GM18507 (cell line): ENCODE measurements around the gene PM20D1.
A peak's percentile ranks its signal among the peaks of the same experiment; 100 is the strongest.

ENCODE experiments used
- DNase-seq: peaks from one replicate; pipeline ENCODE4 v3.0.0; 2011; ENCODE audit warnings: low read depth; ENCODE audit not compliant: insufficient read length; ENCODE audit errors: extremely low spot score
- FAIRE-seq: peaks from 2 replicates; lab custom pipeline; 2011; peaks lifted over from hg19 to GRCh38; lab: Jason Lieb, UNC

Gene PM20D1

DNA sequence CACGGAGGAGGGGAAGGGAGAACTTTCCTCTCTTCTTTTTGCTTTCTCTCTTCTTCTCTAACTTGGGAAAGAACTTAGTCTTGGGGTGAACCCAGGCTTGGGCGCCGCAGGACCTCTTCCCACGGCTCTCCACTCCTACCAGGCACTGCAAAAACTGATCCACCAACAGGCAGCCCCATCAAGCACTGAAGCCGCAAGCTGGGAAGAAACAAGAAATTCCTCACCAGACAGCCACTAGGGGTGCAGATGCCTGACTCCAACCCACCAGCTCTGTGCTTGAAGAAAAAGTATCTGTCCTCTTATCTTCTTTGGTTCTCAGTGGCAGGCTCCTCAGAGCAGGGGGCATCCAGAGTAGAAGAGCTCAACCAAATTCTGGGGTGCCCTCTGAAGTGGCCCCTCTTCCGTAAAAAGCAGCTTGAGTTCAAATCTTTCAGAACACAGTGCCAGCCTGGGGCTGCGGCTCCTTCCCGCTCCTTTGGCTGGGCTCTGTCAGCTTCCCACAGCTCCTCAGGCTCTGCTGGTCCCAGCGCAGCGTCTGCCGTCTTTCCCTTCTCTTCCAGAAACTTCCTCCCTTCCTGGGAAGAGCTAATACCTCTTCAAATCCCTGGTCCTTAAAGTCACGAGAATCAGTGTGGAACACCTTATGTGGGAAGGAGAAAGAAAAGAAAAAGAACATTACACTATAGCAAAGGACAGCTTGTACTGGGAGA lies 39.3 kb downstream of the PM20D1 start:
- FAIRE-seq = no peak
- DNase-seq = no peak

DNA sequence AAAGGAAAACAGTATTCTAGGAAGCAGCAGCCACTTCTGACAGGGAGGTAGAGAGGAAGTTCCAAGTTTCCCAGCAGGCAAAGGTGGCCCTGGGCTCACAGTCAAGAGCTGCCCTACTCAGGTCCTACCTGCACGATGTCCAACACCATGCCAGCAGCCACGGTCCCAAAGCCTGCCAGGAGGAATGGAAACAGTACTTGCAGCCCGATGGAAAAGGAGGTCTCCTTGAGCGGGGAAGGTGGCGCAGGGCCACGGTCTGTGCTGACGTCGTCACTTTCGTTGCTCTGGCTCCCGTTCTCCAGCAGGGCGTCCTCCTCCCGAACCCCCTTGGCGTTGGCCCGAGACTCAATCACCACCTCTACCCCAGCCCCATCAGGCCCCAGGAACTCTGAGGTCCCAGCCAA lies 40.0 kb downstream of the PM20D1 start:
- FAIRE-seq = no peak
- no peak for DNase-seq

DNA sequence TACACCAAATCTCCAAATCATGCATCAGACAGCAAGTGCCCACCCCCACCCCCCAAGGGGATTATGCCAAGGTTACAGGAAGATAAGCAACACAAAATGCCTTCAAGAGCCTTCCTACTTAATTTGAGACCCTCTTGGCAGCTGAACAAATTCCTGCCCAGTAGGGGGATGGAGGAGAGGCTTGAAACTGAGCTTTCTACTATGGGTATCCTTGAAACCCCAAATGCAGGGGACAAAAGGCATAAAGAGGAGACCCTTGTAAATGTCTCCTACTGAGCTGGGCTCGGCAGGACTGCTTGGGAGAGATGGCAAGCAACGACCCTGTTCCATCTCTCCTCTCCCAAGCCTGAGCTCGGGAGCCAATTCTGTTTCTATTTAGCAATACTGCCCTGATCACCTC lies 40.5 kb downstream of the PM20D1 start:
- DNase-seq (no peak), FAIRE-seq (no peak)

DNA sequence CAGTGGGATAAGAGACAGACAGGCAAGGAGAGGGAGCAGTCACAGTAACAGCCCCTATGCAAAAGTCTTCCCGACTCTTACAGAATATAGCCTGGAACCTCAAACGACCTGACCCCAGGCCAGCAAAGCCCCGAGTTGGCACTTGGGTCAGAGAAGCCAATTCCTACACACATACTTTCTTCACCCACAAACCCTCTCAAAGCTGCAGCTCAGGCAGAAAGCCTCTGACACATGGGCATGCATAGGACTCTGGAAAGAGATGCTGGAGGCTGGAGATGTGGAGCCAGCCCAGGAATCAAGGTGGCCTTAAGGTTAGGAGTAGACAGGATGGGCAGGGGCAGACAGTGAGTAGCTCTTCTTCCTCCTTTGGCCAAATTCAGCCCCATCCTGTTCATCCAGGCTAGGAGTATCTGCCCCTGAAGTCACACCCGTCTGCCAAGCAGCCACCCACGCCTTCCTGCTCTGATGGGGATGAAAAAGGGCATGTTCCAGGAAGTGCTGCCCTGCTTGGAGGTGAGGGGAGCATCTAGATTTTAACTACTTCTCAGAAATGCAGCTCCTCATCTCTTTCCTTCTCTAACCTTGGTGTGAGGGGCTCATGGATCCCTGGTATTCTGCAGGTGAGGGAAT lies 44.7 kb downstream of the PM20D1 start:
- DNase-seq (no peak), FAIRE-seq (peak; percentile 60)

DNA sequence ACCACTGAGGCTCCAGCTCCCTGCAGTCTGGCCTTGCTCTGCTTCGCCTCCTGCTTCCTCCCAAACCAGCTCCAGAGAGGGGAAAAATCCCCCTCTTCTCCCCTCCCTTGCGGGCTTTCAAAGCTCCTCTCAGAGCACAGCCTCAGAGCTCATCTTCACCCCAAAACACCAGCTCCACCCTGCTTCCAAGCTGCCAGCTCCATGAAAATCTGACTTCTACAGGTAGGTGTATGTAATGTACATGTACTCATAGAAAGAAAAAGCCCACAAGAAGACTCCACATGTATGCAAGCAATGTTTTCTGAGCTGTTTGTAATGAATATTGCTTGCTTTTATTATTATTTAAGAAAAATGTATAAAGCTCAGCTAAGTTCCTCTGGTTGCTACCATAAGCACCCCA lies 45.3 kb downstream of the PM20D1 start:
- DNase-seq = no peak
- no peak for FAIRE-seq

DNA sequence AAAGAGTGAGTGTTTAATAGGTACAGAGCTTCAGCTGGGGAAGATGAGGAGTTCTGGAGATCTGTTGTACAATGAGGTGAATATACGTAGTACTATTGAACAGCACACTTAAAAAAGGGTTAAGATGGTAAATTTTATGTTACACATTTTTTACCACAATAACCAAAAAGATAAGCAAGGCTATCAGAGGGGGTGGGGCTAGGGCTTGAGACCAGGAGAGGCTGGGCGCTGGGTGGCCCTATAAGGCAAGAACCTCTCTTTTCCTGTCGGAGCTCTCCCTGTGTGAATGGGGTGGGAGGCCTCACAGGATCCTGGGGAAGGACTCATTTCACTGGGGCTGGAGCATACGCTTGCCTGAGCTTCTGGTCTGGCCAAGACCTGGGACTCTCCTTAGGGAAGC lies 45.9 kb downstream of the PM20D1 start:
- FAIRE-seq = no peak
- no peak for DNase-seq

DNA sequence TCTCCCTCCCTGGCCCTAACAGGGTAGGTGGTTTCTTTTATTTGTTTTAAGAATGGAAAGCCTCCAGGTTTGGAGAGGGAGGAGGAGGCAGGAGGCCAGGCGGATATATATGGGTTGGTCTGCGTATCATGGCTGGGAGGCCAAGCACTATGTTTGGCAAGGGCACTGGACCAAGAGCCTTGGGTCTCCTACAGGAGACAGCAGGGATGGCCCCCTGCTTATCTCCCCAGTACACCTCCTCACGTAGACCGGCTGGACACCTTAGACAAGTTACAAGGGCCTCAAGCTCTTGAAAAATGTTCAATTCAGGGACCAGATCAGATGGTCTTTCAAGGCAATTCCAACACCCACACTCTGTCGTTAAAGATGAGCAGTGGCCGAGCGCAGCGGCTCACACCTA lies 47.9 kb downstream of the PM20D1 start:
- FAIRE-seq = no peak
- DNase-seq = no peak

DNA sequence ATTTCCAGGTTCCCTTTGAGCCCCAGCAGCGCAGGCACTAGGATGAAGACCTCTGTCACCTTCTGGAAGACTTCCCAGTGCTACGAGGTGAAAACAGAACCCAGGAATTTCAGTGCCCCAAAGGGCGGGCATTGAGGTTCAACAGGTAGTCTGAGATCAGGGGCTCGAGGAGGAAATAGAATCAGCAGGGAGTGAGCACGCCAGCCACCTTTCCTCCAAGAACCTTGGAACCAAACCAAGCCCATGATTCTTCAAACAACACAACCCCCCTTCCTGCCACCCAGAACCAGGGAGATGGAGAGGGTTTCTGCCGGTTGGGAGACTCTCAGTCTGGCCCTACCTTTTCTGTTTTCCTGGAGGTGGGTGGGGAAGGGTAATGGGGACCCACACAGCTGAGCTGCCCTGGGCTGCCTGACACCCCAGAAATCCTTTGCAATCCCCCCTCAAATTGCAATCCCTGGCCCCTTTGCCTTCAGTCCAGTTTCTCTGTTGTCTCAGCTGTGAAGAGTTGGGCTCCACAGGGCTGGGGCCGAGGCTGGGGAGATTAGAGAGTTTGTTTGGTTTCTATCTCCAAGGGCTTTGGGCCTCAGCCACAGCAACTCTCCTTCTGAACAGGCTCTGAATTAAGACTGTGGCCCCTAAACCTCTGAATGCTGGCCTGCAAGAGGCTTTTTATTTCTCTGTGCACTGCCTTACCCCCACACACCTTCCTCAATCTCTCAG lies 48.8 kb downstream of the PM20D1 start:
- no peak for DNase-seq

DNA sequence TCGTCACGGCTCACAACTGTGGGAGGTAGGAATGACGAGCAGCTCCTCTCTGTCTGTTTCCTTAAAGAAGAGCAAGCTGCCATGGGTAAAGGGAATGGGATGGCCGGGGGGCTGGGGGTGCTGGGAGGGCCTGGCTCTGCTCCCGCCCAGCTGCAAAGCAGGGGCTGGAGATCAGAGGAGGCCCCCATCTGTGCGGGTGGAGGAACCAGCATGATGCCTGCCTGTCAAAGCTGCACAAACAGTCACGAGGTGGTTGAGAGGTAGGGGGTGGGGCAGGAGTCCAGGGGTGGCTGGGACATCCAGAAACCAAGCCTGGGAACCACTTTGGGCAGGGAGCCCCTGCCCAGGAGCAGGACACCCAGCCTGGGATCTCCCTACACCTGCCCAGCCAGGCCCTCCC lies 49.5 kb downstream of the PM20D1 start:
- no peak for DNase-seq
- no peak for FAIRE-seq

More for the DNA sequence above, 48.8 kb downstream of the PM20D1 start:
- no peak for FAIRE-seq

DNA sequence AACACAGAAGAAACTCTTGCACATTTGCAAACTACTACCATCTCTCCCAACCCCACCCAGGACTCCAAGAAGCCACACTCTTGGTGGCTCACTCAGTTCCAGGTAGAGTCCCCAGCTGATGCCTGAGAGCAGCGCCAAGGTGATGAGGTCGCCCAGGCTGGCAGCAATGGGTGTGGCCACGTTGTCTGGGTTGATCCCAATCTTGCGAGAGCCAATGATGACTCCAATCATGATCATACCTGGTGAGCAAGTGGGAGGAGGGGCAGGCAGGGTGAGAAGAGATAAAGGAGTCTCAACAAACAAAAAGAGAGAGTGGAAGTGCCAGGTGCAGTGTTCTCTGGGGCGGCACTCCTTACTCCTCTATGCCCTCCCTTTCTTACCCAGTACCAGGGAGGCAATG lies 51.4 kb downstream of the PM20D1 start:
- FAIRE-seq = no peak
- DNase-seq = no peak

DNA sequence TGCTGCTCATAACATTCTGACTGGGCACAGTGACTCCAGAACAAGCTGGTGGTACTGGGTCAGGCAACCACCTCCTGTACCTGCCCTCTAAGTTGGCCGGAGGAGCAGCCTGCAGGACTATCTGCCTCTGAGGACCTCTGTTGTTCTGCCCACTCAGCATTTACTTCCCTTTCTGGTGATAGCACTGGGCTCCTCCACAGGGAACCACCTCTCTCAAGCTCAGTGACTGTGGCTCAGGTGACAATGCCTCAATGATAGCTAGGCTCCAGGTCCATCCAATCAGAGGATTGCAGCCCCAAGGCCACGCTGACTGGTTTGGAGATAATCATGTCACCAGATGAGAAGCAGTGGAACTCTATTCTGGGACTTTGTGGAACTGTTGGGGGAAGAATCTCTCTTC lies 52.8 kb downstream of the PM20D1 start:
- FAIRE-seq (no peak), DNase-seq (no peak)

DNA sequence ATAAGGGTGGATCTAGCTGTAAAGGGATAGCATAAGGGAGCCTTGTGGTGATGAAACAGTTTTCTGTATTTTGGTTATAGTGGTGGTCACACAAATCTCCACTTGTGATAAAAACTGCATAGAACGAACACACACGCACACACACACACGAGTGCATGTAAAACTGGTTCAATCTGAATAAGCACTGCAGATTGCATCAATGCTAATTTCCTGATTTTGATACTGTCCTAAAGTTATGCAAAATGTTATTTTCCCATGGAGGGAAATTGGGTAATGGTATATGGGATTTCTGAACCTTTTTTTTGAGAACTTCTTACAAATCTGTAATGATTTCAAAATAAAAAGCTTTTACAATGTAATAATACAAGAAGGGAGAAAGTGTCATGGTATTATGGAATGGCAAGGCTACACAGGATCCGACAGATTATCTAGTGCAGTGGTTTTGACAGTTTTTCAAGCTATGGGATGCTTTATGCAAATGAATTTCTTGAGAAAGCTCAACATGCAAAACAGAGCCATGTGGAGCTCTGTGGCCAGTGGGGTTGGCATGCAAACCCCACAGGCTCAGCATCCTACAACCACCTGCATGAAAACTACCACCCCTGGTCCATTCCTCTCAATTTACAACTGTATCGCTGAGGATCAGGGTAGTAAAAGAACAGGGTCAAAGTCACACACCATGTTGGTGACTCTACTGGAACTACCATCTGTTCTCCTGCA lies 55.8 kb downstream of the PM20D1 start:
- peak; percentile 31 for FAIRE-seq
- DNase-seq = no peak

DNA sequence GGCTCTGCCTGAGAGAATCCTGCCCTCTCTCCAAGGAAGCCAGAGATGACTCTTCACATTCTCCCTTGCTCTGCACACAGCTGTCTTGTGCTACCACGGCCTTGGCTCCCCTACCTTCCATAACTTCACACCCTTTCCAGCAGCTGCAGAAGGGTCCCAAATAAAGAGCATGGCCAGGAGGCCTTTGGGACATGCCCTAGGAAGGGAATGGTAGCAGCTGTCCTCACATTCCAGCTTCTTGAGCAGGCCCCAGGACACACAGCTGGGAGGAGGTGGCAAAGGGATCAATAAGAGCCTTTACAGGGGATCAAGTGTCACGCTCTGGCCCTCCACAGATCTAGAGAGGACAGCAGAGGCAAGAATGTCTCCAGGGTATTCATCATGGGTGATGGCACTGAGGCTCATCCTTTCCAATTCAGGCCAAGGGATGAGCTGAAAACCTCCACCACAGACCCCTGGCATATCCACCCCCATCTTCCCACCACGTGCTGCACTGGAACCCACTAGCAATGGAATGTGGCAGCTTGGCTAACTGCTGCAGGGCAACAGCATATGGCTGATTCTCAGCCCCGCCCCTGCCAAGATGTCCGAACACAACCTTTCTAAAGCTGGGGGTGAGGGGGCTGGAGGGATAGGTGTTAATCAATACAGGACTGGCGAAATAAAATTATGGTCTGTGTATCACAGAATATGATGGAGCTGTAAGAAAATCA lies 56.8 kb downstream of the PM20D1 start:
- DNase-seq = no peak
- FAIRE-seq = no peak

DNA sequence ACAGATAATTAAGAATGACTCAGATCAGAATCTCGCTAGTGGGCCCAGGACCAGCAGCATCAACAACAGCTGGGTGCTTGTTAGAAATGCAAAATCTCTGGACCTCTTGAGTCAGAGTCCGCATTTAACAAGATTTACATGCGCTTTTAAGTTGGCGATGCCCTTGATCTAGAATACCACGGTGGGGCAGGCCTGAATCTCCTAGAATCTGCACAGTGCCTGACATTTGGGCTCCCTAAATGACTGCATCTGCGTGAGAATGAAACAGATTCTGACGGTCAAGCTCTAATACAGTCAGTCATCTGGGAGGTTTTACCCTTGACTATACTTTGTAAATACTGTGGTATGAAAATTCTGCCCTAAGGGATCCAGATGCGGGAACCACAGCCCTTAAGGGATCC lies 57.5 kb downstream of the PM20D1 start:
- FAIRE-seq = peak; percentile 12

DNA sequence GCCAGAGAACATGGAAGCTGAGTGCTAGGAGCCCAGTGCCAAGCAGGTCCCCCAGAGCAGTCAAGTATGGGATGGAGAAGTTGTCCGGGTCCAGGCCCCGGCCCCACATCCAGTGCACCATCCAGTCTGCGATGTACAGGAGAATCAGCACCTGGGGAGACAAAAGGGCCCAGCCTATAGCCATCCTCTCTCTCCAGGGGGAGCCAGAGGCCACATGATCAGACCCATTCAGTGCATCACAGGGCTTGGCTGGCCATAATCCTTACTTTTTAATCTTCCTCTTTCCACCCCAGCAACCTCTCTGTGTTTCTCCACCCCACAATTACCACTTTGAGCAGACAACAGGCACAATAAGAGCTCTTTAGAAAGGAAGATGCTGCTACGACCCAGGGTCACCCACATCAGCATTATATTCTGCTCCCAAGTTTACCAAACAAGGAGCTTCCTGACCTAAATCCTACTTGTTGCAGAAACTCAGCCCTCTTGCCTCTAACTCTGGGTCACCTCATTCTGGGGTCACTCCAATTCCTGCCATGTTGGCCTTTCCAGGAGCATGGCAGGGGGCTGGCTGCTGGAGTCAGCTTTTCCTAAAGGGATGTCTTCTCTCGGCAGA lies 58.3 kb downstream of the PM20D1 start:
- no peak for DNase-seq
- FAIRE-seq = peak; percentile 61

More for the DNA sequence above, 57.5 kb downstream of the PM20D1 start:
- no peak for DNase-seq

DNA sequence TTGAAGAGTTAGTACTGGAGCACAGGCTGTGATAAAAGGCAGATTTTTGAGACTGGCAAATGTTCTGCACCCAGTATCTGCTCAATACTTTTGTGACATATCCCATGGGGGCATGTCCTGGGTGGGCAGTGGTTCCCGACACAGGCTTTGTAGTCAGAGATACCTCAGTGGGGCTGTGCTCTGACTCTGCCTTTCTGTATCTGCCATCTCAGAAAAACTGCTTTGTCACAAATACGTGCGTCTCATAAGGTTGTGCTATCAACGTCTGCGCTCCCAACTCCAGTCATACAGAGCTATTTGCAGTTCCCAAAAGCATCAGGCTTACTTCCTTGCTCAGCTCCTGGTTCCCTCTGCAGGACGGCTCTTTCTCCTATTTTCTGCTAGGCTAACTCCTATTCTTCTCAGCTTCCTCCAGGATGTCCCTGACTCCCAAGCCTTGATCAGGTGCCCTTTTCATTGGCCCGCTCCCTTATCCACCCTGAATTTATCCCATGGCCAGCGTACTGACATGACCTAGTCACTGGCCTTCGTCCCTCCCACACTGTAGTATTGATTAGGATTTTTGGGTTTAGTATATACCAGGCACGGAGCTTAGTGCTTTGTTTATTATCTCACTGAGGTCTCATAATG lies 62.5 kb downstream of the PM20D1 start:
- no peak for FAIRE-seq
- no peak for DNase-seq

DNA sequence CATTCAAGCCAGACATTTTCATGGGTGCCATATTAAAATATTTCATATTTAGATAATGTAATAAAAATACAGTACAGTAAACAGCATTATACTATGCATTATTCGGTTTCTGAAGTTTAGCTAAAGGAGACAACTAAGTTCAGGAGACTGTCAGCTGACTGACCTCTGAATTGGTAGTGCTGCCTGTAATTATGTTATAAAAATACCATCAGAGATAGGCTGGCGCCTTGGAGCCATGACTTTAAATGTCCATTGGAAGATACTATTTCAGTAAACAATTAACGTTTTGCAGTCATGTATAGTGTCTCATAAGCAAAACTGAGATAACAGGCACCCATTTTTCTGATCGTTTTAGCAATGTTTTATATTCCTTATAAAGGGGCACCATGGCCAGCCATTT lies 63.3 kb downstream of the PM20D1 start:
- FAIRE-seq = no peak
- no peak for DNase-seq

DNA sequence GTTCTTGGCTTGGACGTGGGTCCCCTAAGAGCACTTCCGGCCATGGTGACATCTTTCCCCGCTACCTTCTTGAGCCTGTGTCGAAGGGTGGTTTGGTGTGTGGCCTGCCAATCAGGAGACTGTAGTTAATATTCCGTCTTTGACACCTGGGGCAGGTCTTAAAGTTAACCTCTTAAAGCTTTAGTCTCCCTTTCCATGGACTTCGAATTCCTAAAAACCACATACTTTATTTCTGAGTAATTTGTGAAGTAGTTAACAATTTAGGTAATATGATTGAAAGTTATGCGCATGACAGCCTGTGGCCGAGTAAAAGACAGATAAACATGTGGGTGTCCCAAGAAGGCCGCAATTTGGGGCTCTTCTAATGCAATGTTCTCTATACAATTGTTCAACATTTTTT lies 64.5 kb downstream of the PM20D1 start:
- DNase-seq (no peak), FAIRE-seq (no peak)

DNA sequence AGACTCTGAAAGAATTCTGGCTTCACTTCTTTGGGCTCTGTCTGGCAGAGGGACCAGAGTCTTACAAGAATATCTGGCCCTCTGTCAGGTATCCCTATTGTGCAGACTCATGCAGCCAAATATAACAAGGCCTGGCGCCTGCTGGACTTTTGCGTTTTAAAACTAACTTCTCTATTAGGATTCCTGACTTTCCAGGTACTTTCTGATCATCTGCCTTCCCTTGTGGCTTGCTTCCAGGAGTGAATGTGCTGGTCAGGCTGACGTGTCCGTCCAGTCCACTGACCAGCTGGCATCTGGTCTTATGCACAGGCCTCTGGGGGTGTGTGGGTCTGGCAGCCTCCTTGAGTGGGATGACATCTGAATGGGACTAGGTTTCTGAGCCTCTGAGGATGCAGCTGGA lies 66.0 kb downstream of the PM20D1 start:
- no peak for DNase-seq

More for the DNA sequence above, 66.0 kb downstream of the PM20D1 start:
- FAIRE-seq = no peak
